GM12878 (cell line): ENCODE measurements around the gene GPR148. TPM values are rescaled to one million over a fixed set of nuclear protein-coding genes. Genes with fewer than 3 reads are reported as not detected.

Experiments used
- ATAC-seq: fragments of 200-7000 bp; cut with Tn5 transposase; 3 replicates; pipeline ENCODE4 v1.9.1; 2020; ENCODE audit warnings: mild to moderate bottlenecking, moderate library complexity
- BruUV-seq: library from RNA; stranded (reverse); fragments of 400-500 nt; replicated peaks from 2 replicates; lab custom pipeline; 2021; lab: Mats Ljungman, UMichigan
- CTCF ChIA-PET: fragments of 300-600 bp; sonication (Branson Sonifier 250); formaldehyde crosslinking; extraction: SDS; loops from one replicate; lab custom pipeline; 2021; ENCODE audit warnings: inconsistent platforms; lab: Yijun Ruan, JAX
- POLR2A ChIA-PET: fragments of 350-600 bp; formaldehyde crosslinking; extraction: SDS; loops from one replicate; lab custom pipeline; 2021; ENCODE audit warnings: inconsistent platforms; lab: Charles Lee
- RAD21 ChIA-PET: fragments of 300-600 bp; sonication (Branson Sonifier 250); formaldehyde crosslinking; loops from one replicate; lab custom pipeline; 2023; ENCODE audit warnings: antibody characterized with exemption; ENCODE audit not compliant: unreplicated experiment; lab: Charles Lee
- SMC1A ChIA-PET: fragments of 300-600 bp; sonication (Branson Sonifier 250); formaldehyde crosslinking; loops from one replicate; lab custom pipeline; 2023; ENCODE audit not compliant: unreplicated experiment, uncharacterized antibody; lab: Charles Lee
- DNase-seq: peaks from one replicate; pipeline ENCODE4 v3.0.0-alpha.2; 2011; ENCODE audit warnings: low read depth, low spot score
- FAIRE-seq: peaks from 3 replicates; lab custom pipeline; 2011; peaks lifted over from hg19 to GRCh38; lab: Jason Lieb, UNC
- H2AFZ ChIP-seq: 2 replicates; pipeline ENCODE4 v1.6.0; 2011; ENCODE audit warnings: low read depth, low read length, control low read depth; ENCODE audit not compliant: control insufficient read depth
- H3K27ac ChIP-seq: 2 replicates; pipeline ENCODE4 v1.5.1; 2011; ENCODE audit warnings: control low read depth; ENCODE audit not compliant: control insufficient read depth, insufficient read depth
- H3K27me3 ChIP-seq, 2 experiments: replicated peaks in 1 of 2; 2 replicates each; pipeline versions ENCODE4 v1.6.0 to v1.6.1; 2011; ENCODE audit warnings: low read length in 1 of 2; ENCODE audit not compliant: control insufficient read depth in 2 of 2, insufficient read depth in 2 of 2
- H3K36me3 ChIP-seq, 2 experiments: 2 replicates each; pipeline ENCODE4 v1.5.1; 2011; ENCODE audit warnings: low read length in 1 of 2; ENCODE audit not compliant: control insufficient read depth in 2 of 2, insufficient read depth in 2 of 2
- H3K4me1 ChIP-seq: 2 replicates; pipeline ENCODE4 v1.6.1; 2011; ENCODE audit warnings: mild to moderate bottlenecking, low read length, moderate library complexity, mixed read lengths; ENCODE audit not compliant: control insufficient read depth, insufficient read depth
- H3K4me2 ChIP-seq: 2 replicates; pipeline ENCODE4 v1.6.0; 2011; ENCODE audit warnings: control low read depth; ENCODE audit not compliant: control insufficient read depth, insufficient read depth
- H3K4me3 ChIP-seq: fragments of 200-600 bp; sonication (generic); 2 replicates; pipeline ENCODE4 v1.5.1; 2016
- H3K79me2 ChIP-seq: 2 replicates; pipeline ENCODE4 v1.6.0; 2011; ENCODE audit warnings: low read length; ENCODE audit not compliant: control insufficient read depth, insufficient read depth
- H3K9ac ChIP-seq: 2 replicates; pipeline ENCODE4 v1.8.0; 2011; ENCODE audit warnings: low read length, control low read depth, mixed read lengths; ENCODE audit not compliant: control insufficient read depth, insufficient read depth
- H3K9me3 ChIP-seq: replicated peaks from 3 replicates; pipeline ENCODE4 v1.5.1; 2011; ENCODE audit warnings: mild to moderate bottlenecking, low read length; ENCODE audit not compliant: control insufficient read depth, insufficient read depth
- H4K20me1 ChIP-seq: 2 replicates; pipeline ENCODE4 v1.6.0; 2011; ENCODE audit not compliant: control insufficient read depth, insufficient read depth
- ASH2L ChIP-seq: fragments of 300-600, 200-600 bp; sonication (generic); IDR thresholded peaks from 2 replicates; pipeline ENCODE4 v1.6.1; 2017; ENCODE audit warnings: low read depth, mild to moderate bottlenecking, borderline replicate concordance
- CHD1 ChIP-seq: IDR thresholded peaks from 2 replicates; pipeline ENCODE4 v1.6.1; 2012; ENCODE audit warnings: low read depth, low read length, improper control_type of control experiment
- CHD4 ChIP-seq: fragments of 200-600 bp; sonication (generic); IDR thresholded peaks from 2 replicates; pipeline ENCODE4 v1.6.1; 2016; ENCODE audit warnings: mild to moderate bottlenecking
- CREM ChIP-seq: IDR thresholded peaks from 2 replicates; pipeline ENCODE4 v1.6.1; 2014; ENCODE audit warnings: antibody characterized with exemption, low read depth
- GATAD2B ChIP-seq: fragments of 450-650 bp; conservative IDR thresholded peaks from 2 replicates; pipeline ENCODE4 v1.6.1; 2017; ENCODE audit warnings: low read depth, mild to moderate bottlenecking, moderate library complexity
- MEF2B ChIP-seq: fragments of 450-650 bp; IDR thresholded peaks from 2 replicates; pipeline ENCODE4 v1.6.1; 2018; ENCODE audit warnings: mild to moderate bottlenecking, moderate library complexity; ENCODE audit not compliant: partially characterized antibody, poor library complexity, severe bottlenecking
- MTA3 ChIP-seq: IDR thresholded peaks from 2 replicates; pipeline ENCODE4 v1.6.1; 2012; ENCODE audit warnings: low read length, inconsistent platforms, borderline replicate concordance
- MYC ChIP-seq: IDR thresholded peaks from 2 replicates; pipeline ENCODE4 v1.6.1; 2011; ENCODE audit warnings: mild to moderate bottlenecking, low read length, moderate library complexity, inconsistent platforms; ENCODE audit not compliant: insufficient read depth, insufficient replicate concordance, insufficient read length, severe bottlenecking
- NFXL1 ChIP-seq: fragments of 450-650 bp; IDR thresholded peaks from 2 replicates; pipeline ENCODE4 v1.6.1; 2017; ENCODE audit warnings: antibody characterized with exemption, mild to moderate bottlenecking, borderline replicate concordance
- NRF1 ChIP-seq: conservative IDR thresholded peaks from 2 replicates; pipeline ENCODE4 v1.6.1; 2011; ENCODE audit warnings: mild to moderate bottlenecking, low read depth, low read length, improper control_type of control experiment
- PAX5 ChIP-seq: IDR thresholded peaks from 2 replicates; pipeline ENCODE4 v1.6.1; 2011; ENCODE audit warnings: low read depth, low read length, borderline replicate concordance
- RELA ChIP-seq: fragments of 450-650 bp; IDR thresholded peaks from 2 replicates; pipeline ENCODE4 v1.8.0; 2014; ENCODE audit warnings: borderline replicate concordance; ENCODE audit not compliant: partially characterized antibody
- TCF3 ChIP-seq: IDR thresholded peaks from 2 replicates; pipeline ENCODE4 v1.6.1; 2012; ENCODE audit warnings: low read depth, mild to moderate bottlenecking, low read length, borderline replicate concordance; ENCODE audit not compliant: insufficient read depth
- TCF7 ChIP-seq: IDR thresholded peaks from 2 replicates; pipeline ENCODE4 v1.6.1; 2014; ENCODE audit warnings: antibody characterized with exemption, borderline replicate concordance
- ZNF274 ChIP-seq: IDR thresholded peaks from one replicate; pipeline ENCODE4 v1.8.0; 2011; ENCODE audit not compliant: insufficient read length, insufficient read depth
- ZNF622 ChIP-seq: fragments of 450-650 bp; IDR thresholded peaks from 2 replicates; pipeline ENCODE4 v1.6.1; 2017; ENCODE audit warnings: mild to moderate bottlenecking, inconsistent platforms
- WGBS: methylation state at CpG from one replicate; pipeline ENCODE4 v1.1.6; 2016; ENCODE audit warnings: low lambda C conversion rate; ENCODE audit not compliant: insufficient replicate concordance, insufficient coverage; ENCODE audit errors: missing lambda C conversion rate; 5-methylcytosine and 5-hydroxymethylcytosine counted together
- in situ Hi-C: fragments of 300-500 bp; cut with MboI; formaldehyde crosslinking; loops from 9 replicates; pipeline ENCODE4 v1.14.3; 2018; ENCODE audit warnings: mixed read lengths
- intact Hi-C: fragments of 100-400 bp; cut with micrococcal nuclease; formaldehyde crosslinking; loops from one replicate; pipeline ENCODE4 v1.14.2; 2022; ENCODE audit not compliant: unreplicated experiment
- polyA plus RNA-seq, 11 experiments: library from polyadenylated mRNA; depleted of rRNA in 4 of 11; unstranded in 6 of 11; stranded (reverse) in 5 of 11; fragments of >200 nt; fragmentation: Nextera tagmentation in 4 of 11; fragmentation: Illumina TruSeq in 1 of 11; extraction: Ambion mirVana in 4 of 11; extraction: Trizol in 1 of 11; gene quantifications; 1 replicate in 1 of 11; 2 replicates in 10 of 11; pipeline versions ENCODE4 v1.2.1 to v1.2.3, GENCODE V29; 2011 to 2016; ENCODE audit warnings: inconsistent platforms in 2 of 11, missing spikeins in 2 of 11, low read depth in 1 of 11
- total RNA-seq, 4 experiments: library from RNA; depleted of rRNA in 3 of 4; stranded (reverse); fragments of >200 nt in 3 of 4; fragmentation: Illumina TruSeq in 1 of 4; extraction: Trizol in 1 of 4; gene quantifications; 2 replicates each; pipeline versions ENCODE4 v1.2.1 to v1.2.3, GENCODE V29; 2013 to 2021
- TF ChIP-seq, protein P1 (sequence below): IDR thresholded peaks from 2 replicates; pipeline ENCODE4 v1.6.1; 2012; ENCODE audit warnings: low read length, inconsistent platforms
- TF ChIP-seq, protein P2 (sequence below): IDR thresholded peaks from 2 replicates; pipeline ENCODE4 v1.6.1; 2012; ENCODE audit warnings: low read depth, low read length, improper control_type of control experiment

The GPR148 gene
- total and polyA plus RNA-seq, 10 of the 15 experiments (the other 5 are each of a cell fraction or from before 2014, with no cell fraction given) = not detected

- POLR2A ChIA-PET = no interaction called here
- Histone ChIP-seq H4K20me1 (no peaks in the 10 kb centered on the region), H3K4me1 (peaks cover 9% of the 10 kb centered on the region), H3K9ac (no peak overlapping the region), H2AFZ (no peak overlapping the region), H3K79me2 (no peaks in the 10 kb centered on the region), H3K9me3 (no peaks in the 10 kb centered on the region), H3K27ac (no peak overlapping the region), H3K36me3 (no peaks in the 10 kb centered on the region), H3K4me3 (no peak overlapping the region), H3K27me3 (no peaks in the 10 kb centered on the region), H3K4me2 (no peak overlapping the region)
- intact Hi-C loops (no loop called here), in situ Hi-C loops (no loop called here)
- no TSS peak for BruUV-seq
- no peak for ATAC-seq
- RAD21 ChIA-PET = no interaction called here
- SMC1A ChIA-PET = no interaction called here
- DNase-seq = no peak
- no peak for TF ChIP-seq NRF1
- no peak for TF ChIP-seq ASH2L
- no peak for TF ChIP-seq TCF3
- no peak for TF ChIP-seq PAX5
- TF ChIP-seq ZNF622 = no peak
- TF ChIP-seq GATAD2B = no peak
- TF ChIP-seq NFXL1 = no peak
- no peak for TF ChIP-seq CHD4
- TF ChIP-seq MEF2B = no peak
- no peak for TF ChIP-seq CHD1
- no peak for TF ChIP-seq CREM
- TF ChIP-seq ZNF274 = no peak
- TF ChIP-seq MTA3 = no peak
- TF ChIP-seq MYC = no peak
- TF ChIP-seq, protein P1, sequence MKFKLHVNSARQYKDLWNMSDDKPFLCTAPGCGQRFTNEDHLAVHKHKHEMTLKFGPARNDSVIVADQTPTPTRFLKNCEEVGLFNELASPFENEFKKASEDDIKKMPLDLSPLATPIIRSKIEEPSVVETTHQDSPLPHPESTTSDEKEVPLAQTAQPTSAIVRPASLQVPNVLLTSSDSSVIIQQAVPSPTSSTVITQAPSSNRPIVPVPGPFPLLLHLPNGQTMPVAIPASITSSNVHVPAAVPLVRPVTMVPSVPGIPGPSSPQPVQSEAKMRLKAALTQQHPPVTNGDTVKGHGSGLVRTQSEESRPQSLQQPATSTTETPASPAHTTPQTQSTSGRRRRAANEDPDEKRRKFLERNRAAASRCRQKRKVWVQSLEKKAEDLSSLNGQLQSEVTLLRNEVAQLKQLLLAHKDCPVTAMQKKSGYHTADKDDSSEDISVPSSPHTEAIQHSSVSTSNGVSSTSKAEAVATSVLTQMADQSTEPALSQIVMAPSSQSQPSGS = no peak
- TF ChIP-seq RELA = no peak
- TF ChIP-seq TCF7 = no peak
- TF ChIP-seq, protein P2, sequence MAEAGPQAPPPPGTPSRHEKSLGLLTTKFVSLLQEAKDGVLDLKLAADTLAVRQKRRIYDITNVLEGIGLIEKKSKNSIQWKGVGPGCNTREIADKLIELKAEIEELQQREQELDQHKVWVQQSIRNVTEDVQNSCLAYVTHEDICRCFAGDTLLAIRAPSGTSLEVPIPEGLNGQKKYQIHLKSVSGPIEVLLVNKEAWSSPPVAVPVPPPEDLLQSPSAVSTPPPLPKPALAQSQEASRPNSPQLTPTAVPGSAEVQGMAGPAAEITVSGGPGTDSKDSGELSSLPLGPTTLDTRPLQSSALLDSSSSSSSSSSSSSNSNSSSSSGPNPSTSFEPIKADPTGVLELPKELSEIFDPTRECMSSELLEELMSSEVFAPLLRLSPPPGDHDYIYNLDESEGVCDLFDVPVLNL = no peak
- CTCF ChIA-PET = no interaction called here
- whole genome bisulfite sequencing = 79% methylated on average over 17 of the region's 17 CpGs
- no peak for FAIRE-seq
These were observed 741 bp downstream of the GPR148 start for GRCh38 chr2:130729322-130730299.
